OCI-LY3 (cell line): ENCODE data around the gene DEFB131B.
"Not testable (repeated sequence)": the region's sequence is repeated elsewhere in the genome, so short reads cannot be mapped to it uniquely, and the experiment has no call there.

Experiments used
- H2AFZ ChIP-seq: fragments of 200-600, 300-600 bp; shearing (Covaris generic); 2 replicates; pipeline ENCODE4 v1.6.0; 2014; ENCODE audit warnings: antibody characterized with exemption, low read depth, low read length
- H3K27ac ChIP-seq: fragments of 200-600, 300-600 bp; sonication (generic); 2 replicates; pipeline ENCODE4 v1.5.1; 2014; ENCODE audit warnings: mild to moderate bottlenecking, low read length, moderate library complexity, mixed read lengths
- H3K27me3 ChIP-seq: fragments of 200-600, 300-600 bp; sonication (generic); 2 replicates; pipeline ENCODE4 v1.6.1; 2014; ENCODE audit warnings: low read depth, low read length, mixed read lengths
- H3K36me3 ChIP-seq: fragments of 200-600, 300-600 bp; sonication (generic); replicated peaks from 2 replicates; pipeline ENCODE3; 2014; ENCODE audit warnings: low read depth, low read length, mixed read lengths
- H3K4me1 ChIP-seq: fragments of 300-600, 200-600 bp; sonication (generic); 2 replicates; pipeline ENCODE4 v1.6.1; 2014; ENCODE audit warnings: low read length, mixed read lengths
- H3K4me2 ChIP-seq: fragments of 200-600, 300-600 bp; sonication (generic); 2 replicates; pipeline ENCODE4 v1.6.1; 2014; ENCODE audit warnings: low read length, mixed read lengths
- H3K4me3 ChIP-seq: fragments of 300-600, 200-600 bp; sonication (generic); 2 replicates; pipeline ENCODE4 v1.5.1; 2014; ENCODE audit warnings: antibody characterized with exemption, mild to moderate bottlenecking, low read length, moderate library complexity
- H3K79me2 ChIP-seq: fragments of 300-600, 200-600 bp; shearing (Covaris generic); 2 replicates; pipeline ENCODE4 v1.6.1; 2014; ENCODE audit warnings: mild to moderate bottlenecking, low read length, mixed read lengths
- H3K9ac ChIP-seq: fragments of 300-600, 200-600 bp; shearing (Covaris generic); 2 replicates; pipeline ENCODE4 v1.6.0; 2014; ENCODE audit warnings: mild to moderate bottlenecking, low read length, moderate library complexity
- H3K9me3 ChIP-seq: fragments of 200-600, 300-600 bp; shearing (Covaris generic); 2 replicates; pipeline ENCODE4 v1.6.1; 2014; ENCODE audit warnings: low read length, mixed read lengths; ENCODE audit not compliant: insufficient read depth
- H4K20me1 ChIP-seq: fragments of 200-600, 300-600 bp; sonication (generic); 2 replicates; pipeline ENCODE4 v1.6.1; 2016; ENCODE audit warnings: low read length, mixed read lengths; ENCODE audit not compliant: insufficient read depth
- EZH2phosphoT487 ChIP-seq: fragments of 200-600 bp; shearing (Covaris generic); IDR thresholded peaks from 2 replicates; pipeline ENCODE4 v1.6.1; 2018; ENCODE audit warnings: antibody characterized with exemption, mixed run types, low read depth
- TF ChIP-seq, protein P1 (sequence below): fragments of 200-600, 300-600 bp; sonication (generic); IDR thresholded peaks from 2 replicates; pipeline ENCODE4 v1.5.1; 2014; ENCODE audit warnings: antibody characterized with exemption, low read length, low read depth

The DEFB131B gene, protein sequence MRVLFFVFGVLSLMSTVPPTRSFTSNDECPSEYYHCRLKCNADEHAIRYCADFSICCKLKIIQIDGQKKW

DNA sequence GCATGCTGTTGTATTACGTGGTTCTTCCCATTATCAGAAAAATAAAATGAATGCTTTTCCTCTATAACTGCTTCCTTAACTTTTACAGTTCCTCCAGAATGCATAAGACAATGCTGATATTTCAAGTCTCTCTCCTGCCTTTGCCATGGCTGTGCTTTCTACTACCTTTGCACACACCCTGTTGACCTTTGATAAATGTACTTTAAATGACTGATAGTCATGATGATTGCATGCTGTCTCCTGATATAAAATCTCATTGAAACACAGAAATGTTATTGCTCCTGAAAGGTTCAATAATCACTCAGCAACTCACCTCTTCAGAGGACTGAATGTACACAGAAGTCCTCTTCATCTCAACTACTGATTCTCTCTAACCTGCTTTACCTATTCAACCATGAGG is at the start of gene DEFB131B:
Gene DEFB131B (plus strand): TSS at position 395 of the 400 bp plus-strand sequence. CDS start 0 bp downstream, at position 395.
- H3K4me1 ChIP-seq, H3K79me2 ChIP-seq, H2AFZ ChIP-seq, H3K4me2 ChIP-seq, H4K20me1 ChIP-seq, H3K27ac ChIP-seq, H3K4me3 ChIP-seq, H3K9me3 ChIP-seq, H3K9ac ChIP-seq, H3K36me3 ChIP-seq, H3K27me3 ChIP-seq: not testable (repeated sequence)

DNA sequence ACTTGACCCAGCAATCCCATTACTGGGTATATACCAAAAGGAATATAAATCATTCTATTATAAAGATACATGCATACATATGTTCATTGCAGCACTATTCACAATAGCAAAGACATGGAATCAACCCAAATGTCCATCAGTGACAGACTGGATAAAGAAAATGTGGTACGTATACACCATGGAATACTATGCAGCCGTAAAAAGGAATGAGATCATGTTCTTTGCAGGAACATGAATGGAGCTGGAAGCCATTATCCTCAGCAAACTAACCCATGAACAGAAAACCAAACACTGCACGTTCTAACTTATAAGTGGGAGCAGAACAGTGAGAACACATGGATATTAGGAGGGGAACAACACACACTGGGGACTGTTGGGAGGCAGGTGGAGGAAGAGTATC is 49.0 kb upstream of the DEFB131B start:
- not testable (repeated sequence) for H3K9me3 ChIP-seq, H3K27me3 ChIP-seq, H3K4me3 ChIP-seq, H3K36me3 ChIP-seq, H4K20me1 ChIP-seq, H3K27ac ChIP-seq, H2AFZ ChIP-seq, H3K4me2 ChIP-seq, H3K9ac ChIP-seq, H3K4me1 ChIP-seq, H3K79me2 ChIP-seq

DNA sequence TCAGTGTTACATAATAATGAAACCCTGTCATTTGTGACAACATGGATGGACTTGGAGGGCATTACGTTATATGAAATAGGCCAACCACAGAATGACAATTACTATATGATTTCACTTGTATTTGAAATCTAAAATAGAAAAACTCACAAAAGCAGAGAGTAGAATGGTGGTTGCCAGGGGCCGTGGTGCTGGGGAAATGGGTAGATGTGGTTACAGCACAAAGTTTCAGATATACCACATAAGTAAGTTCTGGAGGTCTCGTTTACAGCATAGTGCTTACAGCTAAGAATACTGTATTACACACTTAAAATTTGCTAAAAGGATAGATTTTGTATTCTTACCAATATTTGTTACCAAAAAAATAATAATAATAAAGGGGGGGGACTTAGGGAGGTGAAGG is 48.6 kb upstream of the DEFB131B start:
- H3K27me3 ChIP-seq, H2AFZ ChIP-seq, H3K36me3 ChIP-seq, H3K9ac ChIP-seq, H3K4me3 ChIP-seq, H3K27ac ChIP-seq, H3K79me2 ChIP-seq, H3K4me2 ChIP-seq, H4K20me1 ChIP-seq, H3K9me3 ChIP-seq, H3K4me1 ChIP-seq: not testable (repeated sequence)

DNA sequence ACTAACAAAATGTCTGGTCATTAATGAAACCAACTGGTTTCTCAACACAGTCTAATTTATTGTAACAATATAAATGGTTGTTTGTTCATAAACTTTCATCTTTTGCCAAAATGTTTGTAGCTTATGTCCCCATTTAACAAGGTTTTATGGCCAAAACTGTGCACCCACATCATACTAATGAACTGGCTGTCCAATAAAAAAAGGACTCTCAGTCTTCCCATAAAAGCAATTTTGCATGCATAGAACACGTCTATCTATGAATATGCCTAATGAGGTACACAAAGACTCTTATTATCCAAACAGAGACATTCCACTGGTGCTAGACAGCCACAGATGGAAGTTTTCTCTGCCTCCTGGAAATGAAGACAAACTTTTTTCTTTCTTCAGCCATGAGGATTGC is 45.4 kb upstream of the DEFB131B start, which contains the start of gene DEFB108B:
Gene DEFB108B (plus strand): TSS at position 390 of the 400 bp plus-strand sequence. CDS start 0 bp downstream, at position 390.
- H2AFZ ChIP-seq, H3K4me3 ChIP-seq, H3K27ac ChIP-seq, H3K4me2 ChIP-seq, H3K79me2 ChIP-seq, H4K20me1 ChIP-seq, H3K4me1 ChIP-seq, H3K27me3 ChIP-seq, H3K36me3 ChIP-seq, H3K9ac ChIP-seq, H3K9me3 ChIP-seq: not testable (repeated sequence)

DNA sequence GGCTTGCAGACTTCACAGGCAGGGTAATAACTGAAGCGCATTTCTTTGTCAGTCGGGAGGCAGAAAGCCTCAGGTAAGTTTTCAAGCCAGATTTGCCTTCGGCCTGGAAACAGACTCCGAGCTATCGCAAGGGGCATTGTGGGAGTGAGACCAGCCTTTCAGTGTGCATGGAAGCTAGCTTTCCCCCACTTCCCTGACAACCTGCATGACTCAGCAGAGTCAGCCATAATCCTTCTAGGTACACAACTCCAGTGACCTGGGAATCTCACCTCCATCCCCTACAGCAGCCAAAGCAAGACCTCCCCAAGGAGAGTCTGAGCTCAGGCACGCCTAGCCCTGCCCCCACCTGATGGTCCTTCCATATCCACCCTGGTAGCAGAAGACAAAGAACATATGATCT is 35.5 kb upstream of the DEFB131B start:
- not testable (repeated sequence) for H4K20me1 ChIP-seq, H3K4me3 ChIP-seq, H3K79me2 ChIP-seq, H3K36me3 ChIP-seq, H3K9me3 ChIP-seq, H3K27me3 ChIP-seq, H3K9ac ChIP-seq, H3K4me2 ChIP-seq, H3K27ac ChIP-seq, H2AFZ ChIP-seq, H3K4me1 ChIP-seq

DNA sequence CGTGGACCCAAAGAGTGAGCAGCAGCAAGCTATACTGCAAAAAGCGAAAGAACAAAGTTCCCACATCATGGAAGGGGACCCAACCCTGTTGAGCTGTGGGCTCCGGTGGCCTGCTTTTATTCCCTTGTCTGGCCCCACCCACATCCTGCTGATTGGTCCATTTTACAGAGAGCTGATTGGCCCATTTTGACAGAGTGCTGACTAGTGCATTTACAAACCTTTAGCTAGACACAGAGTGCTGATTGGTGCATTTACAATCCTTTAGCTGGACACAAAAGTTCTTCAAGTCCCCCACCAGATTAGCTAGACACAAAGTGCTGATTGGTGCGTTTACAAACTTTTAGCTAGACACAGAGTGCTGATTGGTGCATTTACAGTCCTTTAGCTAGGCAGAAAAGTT is 34.9 kb upstream of the DEFB131B start:
- H3K27ac ChIP-seq, H3K27me3 ChIP-seq, H3K4me2 ChIP-seq, H3K9ac ChIP-seq, H3K4me1 ChIP-seq, H3K79me2 ChIP-seq, H2AFZ ChIP-seq, H4K20me1 ChIP-seq, H3K9me3 ChIP-seq, H3K36me3 ChIP-seq, H3K4me3 ChIP-seq: not testable (repeated sequence)

DNA sequence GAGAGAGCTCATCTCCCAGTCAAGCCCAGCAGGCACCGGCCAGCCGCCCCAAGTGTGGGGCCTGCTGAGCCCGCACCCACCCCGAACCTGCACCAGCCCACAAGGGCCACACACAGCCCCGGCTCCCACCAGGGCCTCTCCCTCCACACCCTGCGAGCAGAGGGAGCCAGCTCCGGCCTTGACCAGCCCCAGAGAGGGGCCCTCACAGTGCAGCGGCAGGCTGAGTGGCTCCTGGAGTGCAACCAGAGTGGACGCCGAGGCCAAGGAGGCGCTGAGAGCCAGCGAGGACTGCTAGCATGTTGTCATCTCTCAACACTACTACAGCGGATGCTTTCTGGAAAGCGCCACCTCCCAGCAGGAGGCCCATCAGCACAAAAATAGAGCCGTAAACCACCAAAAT is 34.4 kb upstream of the DEFB131B start:
- TF ChIP-seq EZH2phosphoT487, result no peak
- TF ChIP-seq, protein P1, sequence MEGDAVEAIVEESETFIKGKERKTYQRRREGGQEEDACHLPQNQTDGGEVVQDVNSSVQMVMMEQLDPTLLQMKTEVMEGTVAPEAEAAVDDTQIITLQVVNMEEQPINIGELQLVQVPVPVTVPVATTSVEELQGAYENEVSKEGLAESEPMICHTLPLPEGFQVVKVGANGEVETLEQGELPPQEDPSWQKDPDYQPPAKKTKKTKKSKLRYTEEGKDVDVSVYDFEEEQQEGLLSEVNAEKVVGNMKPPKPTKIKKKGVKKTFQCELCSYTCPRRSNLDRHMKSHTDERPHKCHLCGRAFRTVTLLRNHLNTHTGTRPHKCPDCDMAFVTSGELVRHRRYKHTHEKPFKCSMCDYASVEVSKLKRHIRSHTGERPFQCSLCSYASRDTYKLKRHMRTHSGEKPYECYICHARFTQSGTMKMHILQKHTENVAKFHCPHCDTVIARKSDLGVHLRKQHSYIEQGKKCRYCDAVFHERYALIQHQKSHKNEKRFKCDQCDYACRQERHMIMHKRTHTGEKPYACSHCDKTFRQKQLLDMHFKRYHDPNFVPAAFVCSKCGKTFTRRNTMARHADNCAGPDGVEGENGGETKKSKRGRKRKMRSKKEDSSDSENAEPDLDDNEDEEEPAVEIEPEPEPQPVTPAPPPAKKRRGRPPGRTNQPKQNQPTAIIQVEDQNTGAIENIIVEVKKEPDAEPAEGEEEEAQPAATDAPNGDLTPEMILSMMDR, result no peak
- no peak overlapping the region for H3K9ac ChIP-seq
- H3K4me2 ChIP-seq, result no peak overlapping the region
- no peaks in the 10 kb centered on the region for H3K9me3 ChIP-seq
- no peaks in the 10 kb centered on the region for H4K20me1 ChIP-seq
- H3K4me3 ChIP-seq, result no peak overlapping the region
- H3K27me3 ChIP-seq, result no peaks in the 10 kb centered on the region
- H3K27ac ChIP-seq, result no peak overlapping the region
- no peaks in the 10 kb centered on the region for H3K4me1 ChIP-seq
- H3K79me2 ChIP-seq, result no peaks in the 10 kb centered on the region
- H2AFZ ChIP-seq, result no peak overlapping the region
- no peaks in the 10 kb centered on the region for H3K36me3 ChIP-seq

DNA sequence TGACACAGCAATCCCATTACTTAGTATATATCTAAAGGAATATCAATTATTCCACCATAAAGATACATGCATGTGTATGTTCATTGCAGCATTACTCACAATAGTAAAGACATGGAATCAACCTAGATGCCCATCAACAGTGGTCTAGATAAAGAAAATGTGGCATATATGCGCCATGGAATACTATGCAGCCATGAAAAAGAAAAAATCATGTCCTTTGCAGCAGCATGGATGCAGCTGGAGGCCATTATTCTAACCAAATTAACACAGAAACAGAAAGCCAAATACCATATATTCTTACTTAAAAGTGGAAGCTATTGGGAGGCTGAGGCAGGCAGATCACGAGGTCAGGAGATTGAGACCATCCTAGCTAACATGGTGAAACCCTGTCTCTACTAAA is 24.4 kb upstream of the DEFB131B start:
- H3K27ac ChIP-seq, H3K36me3 ChIP-seq, H3K9ac ChIP-seq, H3K4me3 ChIP-seq, H4K20me1 ChIP-seq, H3K79me2 ChIP-seq, H3K4me2 ChIP-seq, H2AFZ ChIP-seq, H3K9me3 ChIP-seq, H3K4me1 ChIP-seq, H3K27me3 ChIP-seq: not testable (repeated sequence)

DNA sequence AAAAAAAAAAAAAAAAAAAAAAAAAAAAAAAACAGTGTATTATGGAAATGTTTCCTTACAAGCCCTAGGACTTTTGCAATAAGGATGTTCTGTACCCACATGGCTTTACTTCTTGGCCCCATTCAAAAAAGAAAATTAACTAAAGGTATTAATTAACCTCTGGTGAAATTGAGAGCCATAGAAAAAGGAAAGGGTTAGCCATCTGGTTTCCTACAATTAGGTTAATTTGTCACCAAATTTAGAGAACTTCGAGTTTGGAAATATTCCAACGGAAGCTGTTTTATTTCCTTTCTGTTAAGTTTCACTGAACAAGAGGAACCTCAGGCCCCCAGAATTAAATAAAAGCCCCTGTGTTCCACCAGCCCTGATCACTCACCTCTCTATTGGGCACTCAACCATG is 22.4 kb upstream of the DEFB131B start:
- H2AFZ ChIP-seq, H3K36me3 ChIP-seq, H3K27ac ChIP-seq, H3K27me3 ChIP-seq, H3K4me2 ChIP-seq, H3K9me3 ChIP-seq, H3K9ac ChIP-seq, H3K79me2 ChIP-seq, H4K20me1 ChIP-seq, H3K4me1 ChIP-seq, H3K4me3 ChIP-seq: not testable (repeated sequence)
